RPMI8226 (cell line): ENCODE data around the gene DAW1.
"Not testable (repeated sequence)": the region's sequence is repeated elsewhere in the genome, so short reads cannot be mapped to it uniquely, and the experiment has no call there.

Source experiments
- DNase-seq: peaks from one replicate; pipeline ENCODE4 v3.0.0-alpha.2; 2015

Gene DAW1

GRCh38 chr2:227871375-227871791, at the start of gene DAW1:
Gene DAW1, plus strand, starts transcription at chr2:227871631. Its CDS starts 59 bp downstream, at chr2:227871690.
- no peak for DNase-seq

DNA sequence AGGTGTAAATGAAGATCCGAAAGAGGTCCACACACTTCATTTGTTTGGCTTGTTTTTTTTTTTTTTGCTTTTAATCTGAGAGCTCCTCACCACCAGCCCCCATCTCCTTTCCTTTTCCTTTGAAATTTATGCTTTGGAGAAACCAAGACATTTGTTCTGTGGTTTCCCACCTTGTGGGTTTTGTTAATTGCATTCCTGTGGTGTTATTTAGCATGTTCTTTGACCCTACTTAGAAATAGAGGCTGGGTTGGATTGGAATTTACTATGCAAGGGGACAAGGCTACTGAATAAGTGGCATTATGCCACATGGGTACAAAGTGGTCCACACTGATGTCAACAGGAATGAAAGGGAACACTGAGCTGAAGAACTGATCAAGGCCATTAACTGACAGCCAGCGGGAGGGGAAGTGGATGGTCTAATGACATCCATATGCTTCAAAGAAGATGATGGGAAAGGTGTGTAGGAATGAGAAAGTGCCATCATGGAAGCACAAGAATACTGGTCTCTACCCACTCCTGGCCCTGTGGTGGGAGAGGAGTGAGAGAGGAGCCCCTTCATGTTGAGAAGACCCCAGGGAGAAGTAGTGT, 48.9 kb upstream of the DAW1 start:
- no peak for DNase-seq

DNA sequence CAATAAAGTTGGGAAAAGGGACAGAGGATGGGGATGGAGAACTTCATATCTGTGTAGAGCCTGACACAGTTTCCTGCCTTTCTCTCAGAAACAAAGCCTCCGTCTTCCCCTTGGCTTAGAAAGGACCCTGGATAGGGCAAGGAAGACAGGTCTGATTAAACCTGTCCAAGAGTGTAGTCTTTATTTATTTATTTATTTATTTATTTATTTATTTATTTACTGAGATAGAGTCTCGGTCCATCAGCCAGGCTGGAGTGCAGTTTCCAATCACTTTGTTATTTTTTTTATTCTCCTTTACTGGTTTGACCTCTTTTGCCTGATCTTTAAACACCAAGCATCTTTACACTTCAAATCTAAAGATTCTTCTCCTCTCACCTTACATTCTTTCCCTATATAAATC, 47.5 kb upstream of the DAW1 start:
- DNase-seq: no peak

DNA sequence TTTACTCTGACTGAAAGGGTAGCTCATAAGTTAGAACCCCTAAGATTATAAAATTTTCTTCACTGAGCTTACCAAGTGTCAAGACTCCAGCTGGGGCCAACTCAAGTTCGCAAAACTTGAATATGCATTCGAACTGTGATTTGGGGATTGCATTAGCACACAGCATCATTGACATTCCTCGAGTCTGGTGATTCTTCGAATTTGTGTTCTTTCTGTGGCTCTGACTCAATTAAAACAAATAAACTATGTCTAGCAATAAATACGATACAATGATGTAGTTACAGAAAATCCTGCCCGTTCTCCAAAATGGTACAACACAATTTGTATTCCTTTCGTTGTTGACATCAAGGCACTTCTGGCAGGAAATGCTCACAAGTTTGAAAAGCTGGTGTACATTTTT, 46.7 kb upstream of the DAW1 start:
- DNase-seq: no peak

- DNase-seq: no peak
These were observed 45.4 kb upstream of the DAW1 start for GRCh38 chr2:227826019-227826521.

GRCh38 chr2:227826563-227826962, 44.9 kb upstream of the DAW1 start:
- DNase-seq: no peak

DNA sequence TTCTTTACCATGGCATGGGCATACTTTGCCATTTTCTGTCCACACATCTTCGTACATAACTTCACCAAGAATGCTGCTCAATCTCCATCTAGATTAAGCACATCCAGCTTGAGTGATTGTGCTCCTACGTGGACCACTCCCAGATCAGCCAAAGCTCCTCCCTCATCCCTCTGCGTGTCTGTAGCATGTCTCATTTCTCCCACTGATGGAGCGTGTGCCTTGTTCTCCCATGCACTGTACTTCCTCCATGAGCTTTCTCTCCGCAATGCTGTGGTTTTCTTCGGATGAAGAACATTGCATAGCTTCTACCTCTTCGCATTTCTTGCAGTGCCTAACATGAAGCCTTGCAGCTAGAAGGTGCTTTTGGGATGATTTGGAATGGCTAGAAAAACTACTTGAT, 44.3 kb upstream of the DAW1 start:
- no peak for DNase-seq

- no peak for DNase-seq
These were observed 42.9 kb upstream of the DAW1 start for GRCh38 chr2:227828477-227828912.

DNA sequence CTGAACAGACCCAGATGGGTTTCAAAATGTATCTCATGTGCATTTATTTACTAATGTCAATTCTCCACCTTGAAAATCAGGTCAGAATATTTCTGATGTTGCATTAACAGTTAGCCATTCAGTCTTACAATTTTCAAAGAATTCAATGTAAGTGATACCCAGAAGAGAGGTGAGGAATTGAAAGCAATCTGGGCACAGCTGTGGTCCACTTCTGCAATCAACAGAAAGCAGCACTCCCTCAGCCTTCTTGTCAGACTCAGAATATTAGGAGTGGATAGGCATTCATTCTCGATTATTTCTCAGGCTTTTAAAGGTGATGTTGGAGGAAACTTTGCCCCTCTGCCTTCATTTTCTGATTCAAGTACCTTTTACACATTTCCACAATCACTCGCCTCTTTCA, 42.1 kb upstream of the DAW1 start:
- no peak for DNase-seq

- no peak for DNase-seq
These were observed 37.0 kb upstream of the DAW1 start for GRCh38 chr2:227834423-227834822.

GRCh38 chr2:227834916-227835650, 36.3 kb upstream of the DAW1 start:
- no peak for DNase-seq

DNA sequence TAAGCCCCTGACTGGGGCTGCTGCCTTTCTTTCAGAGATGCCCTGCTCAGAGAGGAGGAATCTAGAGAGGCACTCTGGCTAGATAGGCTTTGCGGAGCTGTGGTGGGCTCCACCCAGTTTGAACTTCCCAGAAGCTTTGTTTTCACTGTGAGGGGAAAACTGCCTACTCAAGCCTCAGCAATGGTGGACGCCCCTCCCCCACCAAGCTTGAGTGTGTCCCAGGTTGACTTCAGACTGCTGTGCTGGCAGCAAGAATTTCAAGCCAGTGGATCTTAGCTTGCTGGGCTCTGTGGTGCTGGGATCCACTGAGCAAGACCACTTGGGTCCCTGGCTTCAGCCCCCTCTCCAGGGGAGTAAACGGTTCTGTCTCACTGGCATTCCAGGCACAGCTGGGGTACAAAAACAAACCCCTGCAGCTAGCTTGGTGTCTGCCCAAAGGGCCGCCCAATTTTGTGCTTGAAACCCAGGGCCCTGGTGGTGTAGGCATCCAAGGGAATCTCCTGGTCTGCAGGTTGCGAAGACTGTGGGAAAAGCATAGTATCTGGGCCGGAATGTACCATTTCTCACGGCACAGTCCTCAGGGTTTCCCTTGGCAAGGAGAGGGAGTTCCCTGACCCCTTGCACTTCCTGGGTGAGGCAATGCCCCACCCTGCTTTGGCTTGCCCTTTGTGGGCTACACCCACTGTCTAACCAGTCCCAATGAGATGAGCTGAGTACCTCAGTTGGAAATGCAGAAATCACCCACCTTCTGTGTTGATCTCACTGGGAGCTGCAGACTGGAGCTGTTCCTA, 31.9 kb upstream of the DAW1 start:
- not testable (repeated sequence) for DNase-seq

DNA sequence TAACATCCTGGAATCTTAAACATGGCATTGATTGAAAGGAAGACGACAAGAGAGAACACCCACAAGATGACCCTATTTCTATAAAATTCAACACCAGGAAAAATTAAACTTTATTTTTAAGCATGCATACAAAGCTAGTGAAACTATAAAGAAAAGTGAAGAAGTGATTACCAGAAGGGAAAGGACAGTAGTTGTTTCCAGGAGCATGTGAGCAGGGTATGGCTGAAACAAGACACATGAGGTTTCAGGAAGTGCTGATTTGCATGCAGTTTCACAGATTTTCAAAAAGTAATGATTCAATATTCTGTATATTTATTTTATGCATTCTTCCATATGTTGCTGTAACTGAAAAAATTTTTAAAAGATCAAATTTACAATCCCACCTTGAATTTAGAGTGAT, 24.6 kb upstream of the DAW1 start:
- no peak for DNase-seq

DNA sequence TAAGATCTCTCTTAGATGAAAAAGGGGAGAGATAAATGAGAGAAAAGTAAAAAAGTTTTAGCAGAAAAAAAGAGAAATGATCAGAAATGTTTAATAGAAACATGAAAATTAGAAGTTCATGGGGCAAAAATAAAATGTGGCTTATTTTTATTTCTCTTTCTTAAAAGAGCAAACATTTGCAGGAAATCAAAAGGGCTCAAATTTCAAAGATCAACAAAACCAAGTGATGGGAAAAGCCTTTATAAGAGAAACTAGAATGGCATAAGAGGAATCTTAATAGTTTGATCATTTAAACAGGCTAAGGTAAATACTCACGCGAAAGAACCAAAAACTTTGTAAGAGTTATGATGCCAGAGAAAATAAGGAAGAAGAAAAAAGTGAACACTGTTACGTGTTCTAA, 23.3 kb upstream of the DAW1 start:
- no peak for DNase-seq

GRCh38 chr2:227848586-227848985, 22.8 kb upstream of the DAW1 start:
- no peak for DNase-seq

GRCh38 chr2:227849906-227850305, 21.5 kb upstream of the DAW1 start:
- no peak for DNase-seq

GRCh38 chr2:227853204-227853629, 18.2 kb upstream of the DAW1 start:
- no peak for DNase-seq

- no peak for DNase-seq
These were observed 17.6 kb upstream of the DAW1 start for GRCh38 chr2:227853765-227854271.

DNA sequence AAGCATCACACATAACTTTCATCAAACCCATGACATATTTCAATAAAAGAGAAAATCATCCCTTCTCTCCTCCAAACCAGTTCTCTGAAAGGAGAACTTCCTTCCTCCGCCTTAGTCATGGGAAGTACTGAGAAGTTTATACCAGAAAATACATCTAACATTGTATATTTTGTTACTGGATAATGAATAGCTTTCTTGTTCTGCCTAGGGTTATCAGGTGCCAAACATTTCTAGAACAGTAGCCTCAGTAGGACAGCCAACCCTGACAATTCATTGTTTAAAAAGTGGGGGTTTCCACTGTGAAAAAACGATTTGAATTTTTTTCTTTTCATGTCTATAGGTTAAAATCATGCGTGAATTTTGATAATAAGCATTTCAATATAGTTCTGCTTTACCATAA, 16.0 kb upstream of the DAW1 start:
- no peak for DNase-seq

GRCh38 chr2:227856697-227857096, 14.7 kb upstream of the DAW1 start:
- no peak for DNase-seq

DNA sequence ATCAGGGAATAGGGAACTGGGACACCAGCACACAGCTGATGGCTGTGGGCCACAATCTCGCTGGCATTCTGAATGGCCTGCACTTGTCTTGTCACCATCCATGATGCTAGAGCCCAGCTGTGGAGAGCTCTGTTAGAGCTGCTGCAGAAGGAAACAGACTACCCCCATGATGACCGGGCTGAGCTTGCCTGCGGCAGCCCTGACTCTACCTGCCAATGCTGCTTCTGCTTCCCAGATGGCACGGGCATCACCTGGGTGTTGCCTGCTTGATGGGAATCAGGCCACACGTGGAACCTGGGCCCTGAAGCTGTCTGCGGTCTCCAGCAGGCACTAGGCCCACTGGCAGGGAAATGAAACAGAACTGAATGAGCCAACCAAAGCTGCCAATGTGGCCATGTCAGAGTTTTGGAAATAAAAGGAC, 11.2 kb upstream of the DAW1 start:
- no peak for DNase-seq

DNA sequence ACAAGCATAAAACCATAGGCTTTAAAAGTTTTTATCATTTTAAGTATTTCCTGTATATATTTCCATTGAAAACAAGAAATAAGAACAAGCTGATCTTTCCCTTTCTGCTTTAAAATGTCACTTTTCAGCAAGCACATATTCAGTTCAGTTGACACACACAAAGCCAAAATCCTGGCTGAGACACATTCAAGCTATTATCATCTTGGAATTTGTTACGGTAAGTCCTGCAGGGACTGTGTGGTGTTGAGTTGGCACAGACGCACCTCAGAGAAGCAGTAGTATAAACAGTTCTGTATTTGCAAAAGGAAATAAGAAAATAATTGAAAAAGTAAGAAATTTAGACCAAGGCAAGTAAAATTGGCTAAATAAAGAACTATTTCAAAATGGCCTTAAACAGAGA, 10.4 kb upstream of the DAW1 start:
- DNase-seq: no peak

DNA sequence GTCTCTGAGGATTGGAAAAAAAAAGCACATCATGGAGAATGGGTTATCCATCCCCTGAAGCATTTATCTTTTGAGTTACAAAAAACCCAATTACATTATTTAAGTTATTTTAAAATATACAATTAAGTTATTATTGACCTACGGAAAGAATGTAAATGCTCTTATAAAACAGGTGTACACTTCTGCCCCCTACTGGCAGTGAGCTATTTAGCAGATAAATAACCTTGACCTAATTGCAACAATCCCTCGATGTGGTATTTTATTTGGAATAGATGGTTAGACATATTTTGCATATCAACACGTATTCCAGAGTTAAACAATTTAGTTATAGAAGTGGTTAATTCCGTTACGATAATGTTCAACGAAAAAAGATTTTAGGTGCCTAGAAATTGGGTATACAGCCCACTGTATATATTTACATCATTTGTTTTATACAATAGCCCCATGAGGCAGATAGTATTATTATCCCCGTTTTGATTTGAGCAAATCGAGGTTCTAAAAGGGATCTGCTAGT, 9.1 kb upstream of the DAW1 start:
- peak; percentile 32 for DNase-seq
